GM18511 (cell line): ENCODE measurements around the gene PRKX.
A peak's percentile ranks its signal among the peaks of the same experiment; 100 is the strongest.
"Not testable (repeated sequence)": the region's sequence is repeated elsewhere in the genome, so short reads cannot be mapped to it uniquely, and the experiment has no call there.

Experiments
- ATAC-seq: cut with Tn5 transposase; IDR thresholded peaks from one replicate; pipeline ENCODE4 v1.9.1; 2021; ENCODE audit warnings: mild to moderate bottlenecking, moderate library complexity; ENCODE audit not compliant: unreplicated experiment

Gene PRKX

GRCh38 chrX:3712051-3712869 lies 1.2 kb downstream of the PRKX start:
- peak; percentile 15 for ATAC-seq

GRCh38 chrX:3711331-3711917 lies 2.0 kb downstream of the PRKX start:
- ATAC-seq: peak; percentile 31

GRCh38 chrX:3707673-3708274 lies 5.7 kb downstream of the PRKX start:
- ATAC-seq: not testable (repeated sequence)

- no peak for ATAC-seq
Measured at GRCh38 chrX:3706481-3706880, 7.0 kb downstream of the PRKX start.

- ATAC-seq: not testable (repeated sequence)
Measured at GRCh38 chrX:3703251-3703650, 10.2 kb downstream of the PRKX start.

- ATAC-seq: not testable (repeated sequence)
Measured at GRCh38 chrX:3702095-3702494, 11.4 kb downstream of the PRKX start.

GRCh38 chrX:3701445-3701928 lies 12.0 kb downstream of the PRKX start:
- ATAC-seq: not testable (repeated sequence)

GRCh38 chrX:3699821-3700381 lies 13.5 kb downstream of the PRKX start:
- ATAC-seq: peak; percentile 56

- peak; percentile 42 for ATAC-seq
Measured at GRCh38 chrX:3697701-3698279, 15.7 kb downstream of the PRKX start.

- ATAC-seq: no peak
Measured at GRCh38 chrX:3697220-3697684, 16.2 kb downstream of the PRKX start.

GRCh38 chrX:3695536-3695935 lies 17.9 kb downstream of the PRKX start:
- ATAC-seq: no peak

GRCh38 chrX:3690140-3690539 lies 23.3 kb downstream of the PRKX start:
- no peak for ATAC-seq

- not testable (repeated sequence) for ATAC-seq
Measured at GRCh38 chrX:3683236-3683635, 30.2 kb downstream of the PRKX start.

- ATAC-seq: no peak
Measured at GRCh38 chrX:3680459-3680858, 33.0 kb downstream of the PRKX start.

- ATAC-seq: no peak
Measured at GRCh38 chrX:3679669-3680068, 33.8 kb downstream of the PRKX start.

- ATAC-seq: no peak
Measured at GRCh38 chrX:3678328-3678727, 35.1 kb downstream of the PRKX start.

- ATAC-seq: no peak
Measured at GRCh38 chrX:3674881-3675280, 38.6 kb downstream of the PRKX start.

- no peak for ATAC-seq
Measured at GRCh38 chrX:3669841-3670475, 43.5 kb downstream of the PRKX start.

- no peak for ATAC-seq
Measured at GRCh38 chrX:3666975-3667374, 46.5 kb downstream of the PRKX start.

- ATAC-seq: no peak
Measured at GRCh38 chrX:3664921-3665320, 48.5 kb downstream of the PRKX start.
